ENCODE results near the gene FNDC3B.
"Not testable (repeated sequence)": the region's sequence is repeated elsewhere in the genome, so short reads cannot be mapped to it uniquely, and the experiment has no call there.

Gene FNDC3B

GRCh38 chr3:172039436-172040077 lies at the start of gene FNDC3B:
Gene FNDC3B, plus strand, starts transcription at chr3:172039578. Its CDS starts 72,902 bp downstream, at chr3:172112480.
- in situ Hi-C loops (cut with MboI; ENCODE audit: low sequenced_read_pairs) = no loop called here

- in situ Hi-C loops (cut with MboI; ENCODE audit: low sequenced_read_pairs) = not testable (repeated sequence)
Observed at GRCh38 chr3:171990239-171990638, 49.1 kb upstream of the FNDC3B start.

- in situ Hi-C loops (cut with MboI; ENCODE audit: low sequenced_read_pairs) = no loop called here
Observed at GRCh38 chr3:171991166-171991565, 48.2 kb upstream of the FNDC3B start.

GRCh38 chr3:171994646-171995428 lies 44.5 kb upstream of the FNDC3B start:
- in situ Hi-C loops (cut with MboI; ENCODE audit: low sequenced_read_pairs) = no loop called here

GRCh38 chr3:171995486-171995885 lies 43.9 kb upstream of the FNDC3B start:
- in situ Hi-C loops (cut with MboI; ENCODE audit: low sequenced_read_pairs) = no loop called here

- in situ Hi-C loops (cut with MboI; ENCODE audit: low sequenced_read_pairs) = no loop called here
Observed at GRCh38 chr3:171996178-171996817, 43.1 kb upstream of the FNDC3B start.

- in situ Hi-C loops (cut with MboI; ENCODE audit: low sequenced_read_pairs) = not testable (repeated sequence)
Observed at GRCh38 chr3:171998731-171999130, 40.6 kb upstream of the FNDC3B start.

DNA sequence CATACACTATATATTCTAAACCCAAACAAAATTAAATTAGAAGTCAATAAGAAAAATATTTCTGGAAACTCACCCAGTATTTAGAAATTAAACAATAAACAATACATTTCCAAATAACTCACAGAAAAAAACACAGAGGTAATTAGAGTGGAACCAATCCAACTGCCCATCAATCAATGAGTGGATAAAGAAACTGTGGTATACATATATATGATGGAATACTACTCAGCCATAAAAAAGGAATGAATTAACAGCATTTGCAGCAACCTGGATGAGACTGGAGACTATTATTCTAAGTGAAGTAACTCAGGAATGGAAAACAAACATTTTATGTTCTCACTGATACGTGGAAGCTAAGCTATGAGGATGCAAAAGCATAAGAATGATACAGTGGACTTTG lies 37.8 kb upstream of the FNDC3B start:
- in situ Hi-C loops (cut with MboI; ENCODE audit: low sequenced_read_pairs) = not testable (repeated sequence)

DNA sequence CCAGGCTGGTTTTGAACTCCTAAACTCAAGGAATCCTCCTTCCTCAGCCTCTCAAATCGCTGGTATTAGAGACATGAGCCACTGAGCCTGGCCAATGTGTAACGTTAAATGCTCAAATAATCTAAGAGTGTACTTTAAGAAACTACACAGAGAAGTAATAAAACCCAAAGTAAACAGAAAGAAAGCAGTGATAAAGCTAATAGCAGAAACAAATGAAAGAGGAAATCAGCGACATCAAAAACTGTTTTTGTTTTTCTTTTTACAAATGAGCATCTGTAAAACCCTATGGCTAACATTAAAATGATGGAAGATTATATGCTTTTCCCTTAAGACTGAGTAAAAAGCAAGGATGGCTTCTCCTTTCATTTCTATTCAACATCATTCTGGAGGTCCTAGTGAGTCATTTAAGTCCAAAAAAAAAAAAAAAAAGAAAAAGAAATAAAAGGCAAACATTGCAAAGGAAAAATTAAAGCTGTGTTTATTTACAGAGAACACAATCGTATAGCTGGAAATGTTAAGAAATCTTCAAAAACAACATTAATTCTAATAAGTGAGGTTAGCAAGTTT lies 36.8 kb upstream of the FNDC3B start:
- in situ Hi-C loops (cut with MboI; ENCODE audit: low sequenced_read_pairs) = no loop called here

DNA sequence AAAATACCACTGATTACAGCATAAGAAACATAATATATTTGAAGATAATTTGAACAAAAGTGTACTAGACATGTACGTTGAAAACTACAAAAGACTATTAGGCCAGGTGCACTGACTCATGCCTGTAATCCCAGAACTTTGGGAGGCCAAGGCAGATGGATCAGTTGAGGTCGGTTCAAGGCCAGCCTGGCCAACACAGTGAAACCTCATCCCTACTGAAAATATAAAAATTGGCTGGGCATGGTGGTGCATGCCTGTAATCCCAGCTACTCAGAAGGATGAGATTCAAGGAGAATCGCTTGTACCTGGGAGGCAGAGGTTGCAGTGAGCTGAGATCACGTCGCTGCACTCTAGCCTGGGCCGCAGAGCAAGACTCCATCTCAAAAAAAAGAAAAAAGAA lies 36.2 kb upstream of the FNDC3B start:
- in situ Hi-C loops (cut with MboI; ENCODE audit: low sequenced_read_pairs) = no loop called here

DNA sequence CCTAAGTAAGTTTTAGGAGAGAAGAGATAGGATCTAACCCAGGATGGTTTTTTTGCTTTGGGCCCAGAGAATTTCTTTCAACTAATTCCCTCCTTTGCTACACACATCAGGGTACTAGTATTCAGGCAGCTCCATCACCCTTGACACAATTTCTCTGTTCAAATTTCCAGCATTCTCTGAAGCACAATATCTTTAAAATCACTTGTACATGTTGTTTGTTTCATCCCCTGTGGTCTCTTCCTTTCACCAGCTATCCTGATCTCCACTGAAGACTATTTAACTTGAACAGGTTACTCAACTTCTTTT lies 32.4 kb upstream of the FNDC3B start:
- in situ Hi-C loops (cut with MboI; ENCODE audit: low sequenced_read_pairs) = no loop called here

GRCh38 chr3:172009803-172010202 lies 29.6 kb upstream of the FNDC3B start:
- in situ Hi-C loops (cut with MboI; ENCODE audit: low sequenced_read_pairs) = no loop called here

DNA sequence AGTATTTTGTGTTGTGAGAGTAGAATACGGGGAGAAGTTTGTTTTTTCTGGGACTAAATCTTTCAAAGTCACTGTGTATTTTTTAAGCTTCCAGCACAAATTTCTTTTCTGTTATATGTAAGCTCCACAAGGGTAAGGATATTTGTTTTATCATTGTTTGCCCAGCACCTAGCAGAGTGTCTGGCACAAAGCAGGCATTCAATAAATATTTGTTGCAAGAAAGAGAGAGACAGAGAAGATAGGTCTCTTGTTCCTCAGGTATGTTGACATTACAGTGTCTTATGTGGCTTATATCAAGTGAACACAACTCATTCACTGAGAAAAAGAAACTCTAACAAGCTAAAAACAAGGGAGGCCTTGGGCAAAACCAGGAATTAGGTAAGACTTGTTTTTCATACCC lies 26.6 kb upstream of the FNDC3B start:
- in situ Hi-C loops (cut with MboI; ENCODE audit: low sequenced_read_pairs) = no loop called here

DNA sequence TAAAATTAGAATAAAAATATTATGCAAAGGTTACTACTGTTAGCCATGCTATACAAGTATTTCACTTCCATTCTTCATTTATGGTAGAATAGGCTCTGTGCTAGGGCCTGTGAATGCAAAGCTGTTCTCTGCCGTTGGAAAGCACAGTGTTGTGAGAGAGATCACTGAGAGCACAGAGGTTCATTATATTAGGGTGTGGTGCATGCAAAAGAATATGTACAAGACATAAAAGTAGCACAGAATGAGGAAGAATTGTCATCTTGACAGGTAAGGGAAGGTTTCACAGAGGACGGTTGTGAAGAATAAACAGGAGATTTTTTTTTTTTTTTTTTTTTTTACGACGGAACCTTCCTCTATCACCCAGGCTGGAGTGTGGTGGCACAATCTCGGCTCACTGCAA lies 25.2 kb upstream of the FNDC3B start:
- in situ Hi-C loops (cut with MboI; ENCODE audit: low sequenced_read_pairs) = no loop called here

DNA sequence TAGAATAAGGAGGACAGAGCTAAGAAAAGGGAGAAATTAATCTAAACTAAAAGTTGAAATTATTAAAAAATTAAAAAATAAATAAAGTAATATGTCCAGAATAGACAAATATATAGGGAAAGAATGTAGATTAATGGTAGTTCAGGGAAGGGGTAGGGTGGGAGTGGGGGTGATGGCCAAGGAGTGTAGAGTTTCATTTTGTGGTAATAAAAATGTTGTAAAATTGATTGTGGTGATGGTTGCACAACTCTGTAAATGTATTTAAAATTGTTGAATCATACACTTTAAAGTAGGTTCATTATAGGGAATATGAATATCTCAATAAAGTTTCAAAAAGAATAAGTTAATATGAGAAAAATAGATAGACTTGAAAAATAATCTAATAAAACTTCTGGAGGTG lies 21.0 kb upstream of the FNDC3B start:
- in situ Hi-C loops (cut with MboI; ENCODE audit: low sequenced_read_pairs) = no loop called here

GRCh38 chr3:172020763-172021162 lies 18.6 kb upstream of the FNDC3B start:
- in situ Hi-C loops (cut with MboI; ENCODE audit: low sequenced_read_pairs) = no loop called here

- in situ Hi-C loops (cut with MboI; ENCODE audit: low sequenced_read_pairs) = no loop called here
Observed at GRCh38 chr3:172021164-172021563, 18.2 kb upstream of the FNDC3B start.

DNA sequence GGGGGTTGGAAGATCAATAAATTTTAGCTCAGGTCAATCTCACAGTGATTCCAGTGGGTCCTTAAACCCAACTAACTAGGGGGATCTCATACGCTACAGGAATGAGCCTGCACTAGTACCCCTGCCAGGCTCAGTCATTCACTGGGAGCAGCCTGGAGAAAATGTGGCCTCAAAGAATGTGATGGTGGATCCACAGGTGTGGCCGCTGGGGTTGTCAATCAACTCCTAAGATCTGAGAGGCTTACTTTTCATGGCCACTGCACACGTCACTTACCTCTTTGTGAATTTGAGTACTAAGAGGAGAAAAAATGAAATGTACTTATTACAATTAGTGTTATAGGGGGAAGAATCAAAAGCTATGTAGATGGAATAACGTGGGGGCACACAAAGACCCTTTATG lies 17.5 kb upstream of the FNDC3B start:
- in situ Hi-C loops (cut with MboI; ENCODE audit: low sequenced_read_pairs) = no loop called here

GRCh38 chr3:172023915-172024314 lies 15.5 kb upstream of the FNDC3B start:
- in situ Hi-C loops (cut with MboI; ENCODE audit: low sequenced_read_pairs) = no loop called here

DNA sequence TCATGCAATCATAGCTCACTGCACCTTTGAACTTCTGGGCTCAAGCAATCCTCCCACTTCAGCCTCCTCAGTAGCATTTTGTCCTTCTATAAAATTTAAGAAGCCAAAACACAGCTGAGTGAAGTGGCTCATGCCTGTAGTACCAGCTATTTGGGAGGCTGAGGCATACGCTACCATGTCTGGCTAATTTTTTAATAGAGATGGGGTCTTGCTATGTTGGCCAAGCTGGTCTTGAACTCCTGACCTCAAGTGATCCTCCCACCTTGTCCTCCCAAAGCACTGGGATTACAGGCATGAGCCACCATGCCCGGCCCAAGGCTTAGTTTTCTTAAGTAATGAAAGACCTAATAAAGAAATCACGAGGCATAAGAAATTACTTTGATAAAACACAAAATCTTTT lies 14.7 kb upstream of the FNDC3B start:
- in situ Hi-C loops (cut with MboI; ENCODE audit: low sequenced_read_pairs) = no loop called here

DNA sequence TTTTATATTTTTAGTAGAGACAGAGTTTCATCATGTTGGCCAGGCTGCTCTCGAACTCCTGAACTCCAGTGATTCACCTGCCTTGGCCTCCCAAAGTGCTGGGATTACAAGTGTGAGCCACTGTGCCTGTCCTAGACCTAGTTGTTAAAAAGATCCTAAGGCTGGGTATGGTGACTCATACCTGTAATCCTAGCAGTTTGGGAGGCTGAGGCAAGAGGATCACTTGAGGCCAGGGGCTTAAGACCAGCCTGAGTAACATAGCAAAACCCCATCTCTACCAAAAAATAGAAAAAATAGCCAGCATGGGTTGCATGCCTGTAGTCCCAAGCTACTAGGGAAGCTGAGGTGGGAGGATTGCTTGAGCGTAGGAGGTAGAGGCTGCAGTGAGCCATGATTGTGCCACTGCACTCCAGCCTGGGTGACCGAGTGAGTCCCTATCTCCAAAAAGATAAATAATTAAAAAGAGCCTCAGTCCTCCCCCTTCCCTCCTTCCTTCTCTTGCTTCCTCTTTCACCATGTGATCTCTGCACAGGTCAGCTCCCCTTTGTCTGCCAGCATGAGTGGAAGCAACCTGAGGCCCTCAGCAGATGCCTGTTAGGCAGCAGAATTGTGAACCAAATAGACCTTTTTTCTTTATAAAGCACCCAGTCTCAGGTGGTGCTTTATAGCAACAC lies 9.8 kb upstream of the FNDC3B start:
- in situ Hi-C loops (cut with MboI; ENCODE audit: low sequenced_read_pairs) = no loop called here

Data from HL-60/S4 treated with phorbol 12-myristate 13-acetate at 8.2 ng/mL for 4 days and 3 days (cell line).